Testis (tissue), 3 donors: ENCODE results near the gene TTLL1. TPM values are rescaled to one million over a fixed set of nuclear protein-coding genes. Genes with fewer than 3 reads are reported as not detected.

Source experiments
- DNase-seq: peaks from one replicate; pipeline ENCODE4 v3.0.0-alpha.2; 2019
- H3K27ac ChIP-seq, 2 donors: fragments of 200-600 bp; sonication (generic); one replicate each; pipeline ENCODE4 v1.5.1; 2019
- H3K27me3 ChIP-seq: fragments of 200-600 bp; sonication (generic); one replicate; pipeline ENCODE4 v1.5.1; 2019
- H3K36me3 ChIP-seq: fragments of 200-600 bp; sonication (generic); one replicate; pipeline ENCODE4 v1.5.1; 2017; ENCODE audit warnings: low read depth; ENCODE audit errors: missing control alignments
- H3K4me1 ChIP-seq: fragments of 200-600 bp; sonication (generic); one replicate; pipeline ENCODE4 v1.5.1; 2019
- H3K4me3 ChIP-seq, 2 donors: fragments of 200-600 bp; sonication (generic); one replicate each; pipeline ENCODE4 v1.5.1; 2017 to 2019
- H3K9me3 ChIP-seq: fragments of 200-600 bp; sonication (generic); one replicate; pipeline ENCODE4 v1.5.1; 2017
- CTCF ChIP-seq, 3 experiments: fragments of 450-650 bp in 2 of 3; fragments of 200-600 bp in 1 of 3; sonication (generic) in 1 of 3; IDR thresholded peaks; one replicate each; pipeline ENCODE4 v1.5.1; 2016 to 2019; ENCODE audit warnings: antibody characterized with exemption in 3 of 3, mild to moderate bottlenecking in 2 of 3, moderate library complexity in 1 of 3
- POLR2A ChIP-seq: fragments of 450-650 bp; IDR thresholded peaks from one replicate; pipeline ENCODE4 v1.6.1; 2017; ENCODE audit warnings: antibody characterized with exemption, mild to moderate bottlenecking, moderate library complexity
- WGBS, 2 donors: methylation state at CpG; one replicate each; pipeline ENCODE4 v1.1.5; 2018; 5-methylcytosine and 5-hydroxymethylcytosine counted together
- intact Hi-C: fragments of 100-400 bp; cut with DNase I; formaldehyde crosslinking; loops from one replicate; pipeline ENCODE4 v1.15.1; 2023; ENCODE audit warnings: low total_unique reads
- polyA plus RNA-seq: library from polyadenylated mRNA; stranded (reverse); fragments of 350-450 nt; fragmentation: Illumina TruSeq; extraction: RNeasy Lipid Tissue Mini Kit (QIAGEN cat#74804); gene quantifications from one replicate; pipeline ENCODE4 v1.2.3, GENCODE V29; 2014; ENCODE audit warnings: low read depth, low replicate concordance; ENCODE audit not compliant: insufficient read depth
- total RNA-seq, 2 donors: library from RNA; depleted of rRNA; stranded (reverse); fragments of >200 nt; gene quantifications; one replicate each; pipeline ENCODE4 v1.2.3, GENCODE V29; 2016

TTLL1 gene
- total and polyA plus RNA-seq, 3 donors from 2014 or later, result 22.5 to 30.0 (median 28.9) TPM

DNA sequence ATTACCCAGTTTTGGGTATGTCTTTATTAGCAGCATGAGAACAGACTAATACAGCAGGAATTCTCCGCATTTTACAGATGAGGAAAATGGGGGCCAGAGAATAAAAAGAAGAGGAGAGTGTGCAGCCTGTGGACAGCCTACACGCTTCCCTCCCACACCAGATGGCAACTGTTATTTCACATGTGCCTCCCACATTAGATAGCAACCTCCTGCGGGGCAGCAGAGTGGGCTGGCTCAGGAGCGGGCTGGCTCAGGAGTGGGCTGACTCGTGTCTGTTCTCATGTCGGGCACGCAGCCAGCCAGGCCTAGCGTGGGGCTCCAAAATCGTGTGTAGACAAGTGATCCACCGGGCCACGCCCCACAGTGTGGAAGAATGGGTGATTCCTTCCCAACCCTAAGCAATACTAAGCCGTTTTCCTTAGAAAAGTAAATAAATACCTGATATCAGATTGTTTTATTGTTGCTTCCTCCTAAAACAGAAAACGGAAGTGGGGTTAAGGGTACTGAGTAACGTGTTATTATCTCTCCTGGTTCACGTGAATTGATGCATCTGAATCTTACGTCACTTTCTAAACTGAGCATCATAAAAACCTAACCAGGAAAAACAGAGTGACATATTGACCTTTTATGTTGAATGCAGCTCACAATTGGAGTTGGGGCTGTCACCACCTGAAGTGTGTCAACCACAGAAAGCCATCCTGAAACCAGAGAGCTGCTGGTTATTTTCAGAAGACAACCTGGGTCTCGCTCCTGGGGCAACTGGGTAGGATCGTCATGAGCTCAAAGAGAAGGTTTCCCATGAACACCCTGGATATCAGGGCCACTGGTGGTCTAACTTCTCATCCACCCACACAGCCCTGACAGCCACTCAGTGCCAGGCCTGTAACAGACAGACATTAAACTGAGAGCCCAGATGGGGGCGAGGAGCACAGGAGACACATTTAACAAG is 3.3 kb downstream of the TTLL1 start:
- intact Hi-C loops, result no loop called here
- Histone ChIP-seq H3K4me3 (no peak overlapping the region), H3K27ac (no peak overlapping the region), H3K36me3 (no peaks in the 10 kb centered on the region), H3K4me1 (peaks cover 5% of the 10 kb centered on the region), H3K27me3 (no peaks in the 10 kb centered on the region), H3K9me3 (no peaks in the 10 kb centered on the region)
- TF ChIP-seq CTCF (IDR thresholded peaks at IDR 0.05) (no peak), POLR2A (no peak)
- 88 to 90% methylated on average over 19 of the region's 19 CpGs for WGBS, 2 donors
- no peak for DNase-seq

GRCh38 chr22:43081968-43082367 is 7.2 kb downstream of the TTLL1 start:
- 85 to 98% methylated on average over 4 of the region's 4 CpGs for WGBS, 2 donors
- no peak for DNase-seq
- Histone ChIP-seq H3K27me3 (no peaks in the 10 kb centered on the region), H3K9me3 (no peaks in the 10 kb centered on the region), H3K27ac (no peak overlapping the region), H3K4me3 (no peak overlapping the region), H3K36me3 (no peaks in the 10 kb centered on the region), H3K4me1 (no peaks in the 10 kb centered on the region)
- TF ChIP-seq CTCF (IDR thresholded peaks at IDR 0.05) (no peak), POLR2A (no peak)
- intact Hi-C loops, result no loop called here

GRCh38 chr22:43080616-43081015 is 8.6 kb downstream of the TTLL1 start:
- Histone ChIP-seq H3K36me3 (no peaks in the 10 kb centered on the region), H3K9me3 (no peaks in the 10 kb centered on the region), H3K27me3 (no peaks in the 10 kb centered on the region), H3K4me3 (no peak overlapping the region), H3K4me1 (no peaks in the 10 kb centered on the region), H3K27ac (no peak overlapping the region)
- no peak for DNase-seq
- TF ChIP-seq CTCF (IDR thresholded peaks at IDR 0.05), result no peak
- no peak for TF ChIP-seq POLR2A
- intact Hi-C loops, result no loop called here
- WGBS, 2 donors, result 95 to 100% methylated on average over 2 of the region's 2 CpGs

GRCh38 chr22:43079742-43080141 is 9.4 kb downstream of the TTLL1 start:
- H3K27ac ChIP-seq, result no peak overlapping the region
- WGBS, 2 donors, result 92 to 93% methylated on average over 14 of the region's 14 CpGs
- H3K4me3 ChIP-seq, result no peak overlapping the region
- H3K4me1 ChIP-seq, result no peaks in the 10 kb centered on the region
- no peaks in the 10 kb centered on the region for H3K36me3 ChIP-seq
- no peaks in the 10 kb centered on the region for H3K9me3 ChIP-seq
- intact Hi-C loops, result no loop called here
- TF ChIP-seq CTCF (IDR thresholded peaks at IDR 0.05) (no peak), POLR2A (no peak)
- H3K27me3 ChIP-seq, result no peaks in the 10 kb centered on the region
- no peak for DNase-seq
